Tibial artery (tissue), 4 donors: ENCODE data around the gene LIN9.
"Not testable (repeated sequence)": the region's sequence is repeated elsewhere in the genome, so short reads cannot be mapped to it uniquely, and the experiment has no call there.

ENCODE experiments used
- DNase-seq, 2 donors: peaks; one replicate each; pipeline ENCODE4 v3.0.0-alpha.2; 2019
- H3K27ac ChIP-seq, 2 donors: fragments of 200-600 bp; sonication (generic) in 1 of 2; 1 replicate in 1 of 2; 2 replicates in 1 of 2; pipeline ENCODE4 v1.5.1; 2018 to 2019; ENCODE audit warnings: mild to moderate bottlenecking in 1 of 2
- H3K27me3 ChIP-seq, 2 donors: fragments of 200-600 bp; sonication (generic) in 1 of 2; one replicate each; pipeline versions ENCODE4 v1.5.1 to v1.6.0; 2016 to 2019
- H3K36me3 ChIP-seq, 3 donors: fragments of 200-600 bp; sonication (generic) in 2 of 3; one replicate each; pipeline ENCODE4 v1.5.1; 2016 to 2019; ENCODE audit warnings: mild to moderate bottlenecking in 2 of 3
- H3K4me1 ChIP-seq, 4 donors: fragments of 200-600 bp; sonication (generic) in 2 of 4; 1 replicate in 3 of 4; 2 replicates in 1 of 4; pipeline ENCODE4 v1.5.1; 2016 to 2019
- H3K4me3 ChIP-seq, 2 donors: fragments of 200-600 bp; sonication (generic) in 1 of 2; 1 replicate in 1 of 2; 2 replicates in 1 of 2; pipeline ENCODE4 v1.5.1; 2018 to 2019; ENCODE audit warnings: mild to moderate bottlenecking in 2 of 2
- H3K9me3 ChIP-seq, 3 donors: fragments of 200-600 bp; sonication (generic) in 1 of 3; one replicate each; pipeline ENCODE4 v1.5.1; 2016 to 2019
- intact Hi-C: fragments of 100-400 bp; cut with DNase I; formaldehyde crosslinking; loops from one replicate; pipeline ENCODE4 v1.15.0; 2023; ENCODE audit warnings: low total_unique reads
- TF ChIP-seq, protein P1 (sequence below), 2 experiments: fragments of 200-600 bp in 1 of 2; fragments of 450-650 bp in 1 of 2; IDR thresholded peaks; one replicate each; pipeline ENCODE4 v1.5.1; 2017 to 2019; ENCODE audit warnings: antibody characterized with exemption in 2 of 2, mild to moderate bottlenecking in 1 of 2, moderate library complexity in 1 of 2

The LIN9 gene

DNA sequence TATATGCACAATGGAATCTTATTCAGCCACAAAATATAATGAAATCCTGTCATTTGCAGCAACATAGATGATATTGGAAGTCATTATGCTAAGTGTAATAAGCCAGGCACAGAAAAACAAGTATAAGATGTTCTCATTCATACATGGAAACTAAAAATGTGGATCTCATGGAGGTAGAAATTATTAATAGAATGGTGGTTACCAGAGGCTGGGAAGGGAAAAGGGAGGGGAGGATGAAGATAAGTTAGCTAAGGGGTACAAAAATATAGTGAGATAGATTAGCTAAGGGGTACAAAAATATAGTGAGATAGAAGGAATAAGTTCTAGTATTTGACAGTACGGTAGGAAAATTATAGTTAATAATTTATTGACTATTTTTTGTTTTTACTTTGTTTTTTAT is 27.9 kb downstream of the LIN9 start:
- Histone ChIP-seq H3K27me3 (no peaks in the 10 kb centered on the region), H3K36me3 (peaks cover 6 to 17% (median 7%) of the 10 kb centered on the region in 3 donors), H3K9me3 (no peaks in the 10 kb centered on the region), H3K27ac (no peak overlapping the region), H3K4me1 (no peaks in the 10 kb centered on the region), H3K4me3 (no peak overlapping the region)
- DNase-seq = no peak
- TF ChIP-seq, protein P1, sequence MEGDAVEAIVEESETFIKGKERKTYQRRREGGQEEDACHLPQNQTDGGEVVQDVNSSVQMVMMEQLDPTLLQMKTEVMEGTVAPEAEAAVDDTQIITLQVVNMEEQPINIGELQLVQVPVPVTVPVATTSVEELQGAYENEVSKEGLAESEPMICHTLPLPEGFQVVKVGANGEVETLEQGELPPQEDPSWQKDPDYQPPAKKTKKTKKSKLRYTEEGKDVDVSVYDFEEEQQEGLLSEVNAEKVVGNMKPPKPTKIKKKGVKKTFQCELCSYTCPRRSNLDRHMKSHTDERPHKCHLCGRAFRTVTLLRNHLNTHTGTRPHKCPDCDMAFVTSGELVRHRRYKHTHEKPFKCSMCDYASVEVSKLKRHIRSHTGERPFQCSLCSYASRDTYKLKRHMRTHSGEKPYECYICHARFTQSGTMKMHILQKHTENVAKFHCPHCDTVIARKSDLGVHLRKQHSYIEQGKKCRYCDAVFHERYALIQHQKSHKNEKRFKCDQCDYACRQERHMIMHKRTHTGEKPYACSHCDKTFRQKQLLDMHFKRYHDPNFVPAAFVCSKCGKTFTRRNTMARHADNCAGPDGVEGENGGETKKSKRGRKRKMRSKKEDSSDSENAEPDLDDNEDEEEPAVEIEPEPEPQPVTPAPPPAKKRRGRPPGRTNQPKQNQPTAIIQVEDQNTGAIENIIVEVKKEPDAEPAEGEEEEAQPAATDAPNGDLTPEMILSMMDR (IDR thresholded peaks at IDR 0.05) = no peak
- intact Hi-C loops = no loop called here

DNA sequence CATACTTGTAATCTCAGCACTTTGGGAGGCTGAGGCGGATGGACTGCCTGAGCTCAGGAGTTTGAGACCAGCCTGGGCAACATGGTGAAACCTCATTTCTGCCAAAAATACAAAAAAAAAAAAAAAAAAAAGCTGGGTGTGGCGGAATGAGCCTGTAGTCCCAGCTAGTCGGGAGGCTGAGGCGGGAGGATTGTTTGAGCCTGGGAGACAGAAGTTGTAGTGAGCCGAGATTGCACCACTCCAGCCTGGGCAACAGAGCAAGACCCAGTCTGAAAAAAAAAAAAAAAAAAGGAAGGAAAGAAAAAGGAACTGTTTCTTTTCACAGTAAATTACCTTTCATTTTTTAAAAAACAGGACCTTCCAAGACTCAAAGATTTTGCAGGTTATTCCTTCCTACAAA is 29.5 kb downstream of the LIN9 start:
- H3K4me3 ChIP-seq = no peak overlapping the region
- H3K9me3 ChIP-seq = no peaks in the 10 kb centered on the region
- intact Hi-C loops = no loop called here
- DNase-seq = no peak
- H3K27me3 ChIP-seq = no peaks in the 10 kb centered on the region
- peaks cover 4% of the 10 kb centered on the region in 3 donors for H3K36me3 ChIP-seq
- no peaks in the 10 kb centered on the region for H3K4me1 ChIP-seq
- no peak overlapping the region for H3K27ac ChIP-seq
- TF ChIP-seq, protein P1 (IDR thresholded peaks at IDR 0.05) = no peak

DNA sequence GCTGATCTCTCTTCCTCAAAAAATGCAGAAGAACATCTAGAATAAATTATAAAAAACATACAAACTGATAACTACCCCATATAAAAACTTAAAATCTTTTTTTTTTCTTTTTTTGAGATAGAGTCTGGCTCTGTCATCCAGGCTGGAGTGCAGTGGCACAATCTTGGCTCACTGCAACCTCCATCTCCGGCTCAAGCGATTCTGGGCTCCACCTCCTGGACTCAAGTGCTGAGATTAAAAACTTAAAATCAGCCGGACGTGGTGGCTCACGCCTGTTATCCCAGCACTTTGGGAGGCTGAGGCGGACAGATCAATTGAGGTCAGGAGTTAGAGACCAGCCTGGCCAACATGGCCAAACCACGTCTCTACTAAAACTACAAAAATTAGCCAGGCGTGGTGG is 31.1 kb downstream of the LIN9 start:
- intact Hi-C loops = no loop called here
- H3K27me3 ChIP-seq = no peaks in the 10 kb centered on the region
- H3K36me3 ChIP-seq = no peaks in the 10 kb centered on the region

DNA sequence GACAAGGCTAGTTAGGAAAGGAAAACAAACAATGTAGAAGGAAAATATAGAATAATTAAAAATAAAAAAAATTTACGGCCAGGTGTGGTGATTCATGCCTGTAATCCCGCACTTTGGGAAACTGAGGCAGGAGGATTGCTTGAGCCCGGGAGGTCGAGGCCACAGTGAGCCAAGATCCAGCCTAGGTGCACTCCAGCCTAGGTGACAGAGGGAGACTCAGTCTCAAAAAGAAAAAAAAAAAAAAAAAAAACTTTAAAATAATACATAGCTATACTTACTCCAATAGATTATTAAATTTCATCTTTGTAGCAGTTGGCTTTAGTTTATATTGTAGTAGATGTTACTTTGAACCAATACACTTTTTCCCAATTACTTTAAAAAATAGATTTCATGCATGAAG is 32.0 kb downstream of the LIN9 start:
- DNase-seq = no peak
- H3K4me1 ChIP-seq = peaks cover 0 to 16% (median 0%) of the 10 kb centered on the region in 4 donors
- no peaks in the 10 kb centered on the region for H3K9me3 ChIP-seq
- no peaks in the 10 kb centered on the region for H3K36me3 ChIP-seq
- H3K27me3 ChIP-seq = no peaks in the 10 kb centered on the region
- intact Hi-C loops = no loop called here
- no peak overlapping the region for H3K4me3 ChIP-seq
- TF ChIP-seq, protein P1 (IDR thresholded peaks at IDR 0.05) = no peak
- H3K27ac ChIP-seq = no peak overlapping the region

More for the DNA sequence above, 31.1 kb downstream of the LIN9 start:
- H3K27ac ChIP-seq = no peak overlapping the region
- H3K4me1 ChIP-seq = peaks cover 0 to 8% (median 0%) of the 10 kb centered on the region in 4 donors
- no peak for DNase-seq
- TF ChIP-seq, protein P1 (IDR thresholded peaks at IDR 0.05) = no peak
- H3K4me3 ChIP-seq = no peak overlapping the region
- no peaks in the 10 kb centered on the region for H3K9me3 ChIP-seq

DNA sequence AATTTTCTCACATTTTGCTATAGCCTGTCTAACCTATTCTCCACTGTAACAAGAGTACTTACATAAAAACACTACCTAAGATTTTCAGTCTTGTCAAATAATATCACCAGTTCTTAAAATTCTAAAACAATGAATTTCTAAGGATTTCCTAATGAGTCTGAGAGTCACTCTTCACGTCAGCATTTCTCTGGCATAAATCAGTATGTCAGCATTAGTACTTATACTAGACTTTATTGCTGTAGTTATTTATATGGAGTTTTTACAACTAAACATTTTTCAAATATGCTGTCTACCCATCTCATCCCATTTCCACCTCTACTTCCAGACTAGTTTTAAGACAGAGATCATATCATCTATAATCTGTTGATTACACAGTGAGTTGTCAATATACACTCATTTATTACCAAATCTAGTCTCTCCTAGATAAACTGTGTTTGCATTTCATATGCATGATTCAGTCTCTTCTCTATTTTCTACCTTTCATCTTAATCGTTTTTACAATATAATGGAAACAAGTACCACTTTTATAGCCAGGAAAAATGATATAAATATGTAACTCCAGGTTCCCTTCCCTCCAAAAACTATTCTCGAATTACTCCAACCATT is 32.8 kb downstream of the LIN9 start:
- Histone ChIP-seq H3K4me1 (peaks cover 0 to 16% (median 0%) of the 10 kb centered on the region in 4 donors), H3K27me3 (no peaks in the 10 kb centered on the region), H3K9me3 (no peaks in the 10 kb centered on the region), H3K4me3 (no peak overlapping the region), H3K27ac (no peak overlapping the region), H3K36me3 (no peaks in the 10 kb centered on the region)
- intact Hi-C loops = no loop called here
- DNase-seq = no peak
- TF ChIP-seq, protein P1 (IDR thresholded peaks at IDR 0.05) = no peak

DNA sequence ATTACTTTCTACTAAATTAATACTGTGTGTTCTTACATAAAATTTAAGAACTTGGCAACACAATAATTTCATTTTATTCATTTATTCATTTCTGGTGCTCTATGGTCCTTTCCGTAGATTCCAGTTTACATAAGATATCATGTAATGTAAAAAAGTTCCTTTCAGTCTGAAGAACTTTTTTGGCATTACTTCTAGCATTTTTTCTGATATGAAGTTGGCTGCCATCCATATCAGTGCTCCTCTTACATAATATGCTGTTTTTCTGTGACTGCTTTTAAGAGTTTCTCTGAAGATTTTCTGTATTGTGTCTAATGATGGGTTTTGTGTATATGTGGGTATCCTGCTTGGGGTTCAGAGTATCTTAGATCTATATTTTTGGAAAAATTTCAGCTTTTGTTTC is 34.8 kb downstream of the LIN9 start:
- DNase-seq = no peak

DNA sequence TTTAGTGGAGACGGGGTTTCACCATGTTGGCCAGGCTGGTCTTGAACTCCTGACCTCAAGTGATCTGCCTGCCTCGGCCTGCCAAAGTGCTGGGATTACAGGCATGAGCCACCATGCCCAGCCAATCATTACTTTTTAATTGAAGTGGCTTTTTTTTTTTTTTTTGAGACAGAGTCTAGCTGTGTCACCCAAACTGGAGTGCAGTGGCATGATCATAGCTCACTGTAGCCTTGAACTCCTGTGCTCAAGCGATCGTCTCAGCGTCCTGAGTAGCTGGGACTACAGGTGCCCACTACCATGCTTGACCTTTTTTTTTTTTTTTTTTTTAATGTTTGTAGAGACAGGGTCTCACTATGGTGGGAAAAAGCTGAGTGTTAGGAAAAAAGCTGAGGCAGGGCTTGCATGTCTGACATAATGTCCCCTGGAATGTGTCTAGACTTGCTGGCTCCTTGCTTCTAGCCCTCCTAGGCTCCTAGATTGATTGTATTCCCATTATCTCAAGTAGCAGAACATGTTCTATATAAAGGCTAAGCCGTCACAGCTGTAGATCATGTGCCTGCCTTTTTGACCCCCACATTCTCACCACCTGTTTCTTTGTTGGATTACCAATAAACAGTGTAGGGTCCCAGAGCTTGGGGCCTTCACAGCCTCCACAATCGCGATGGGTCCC is 36.6 kb downstream of the LIN9 start:
- DNase-seq, H3K27ac ChIP-seq, H3K4me3 ChIP-seq, intact Hi-C loops, H3K9me3 ChIP-seq, H3K36me3 ChIP-seq, H3K27me3 ChIP-seq: not testable (repeated sequence)
- H3K4me1 ChIP-seq = peaks cover 0 to 16% (median 0%) of the 10 kb centered on the region in 4 donors

More for the DNA sequence above, 34.8 kb downstream of the LIN9 start:
- no peak overlapping the region for H3K4me3 ChIP-seq
- H3K27me3 ChIP-seq = no peaks in the 10 kb centered on the region
- intact Hi-C loops = no loop called here
- peaks cover 0 to 16% (median 0%) of the 10 kb centered on the region in 4 donors for H3K4me1 ChIP-seq
- H3K9me3 ChIP-seq = no peaks in the 10 kb centered on the region
- H3K27ac ChIP-seq = no peak overlapping the region
- H3K36me3 ChIP-seq = no peaks in the 10 kb centered on the region
- TF ChIP-seq, protein P1 (IDR thresholded peaks at IDR 0.05) = no peak
